Thyroid gland (tissue), 4 donors: Measurements from ENCODE around the gene GNL2. TPM values are rescaled to one million over a fixed set of nuclear protein-coding genes. Genes with fewer than 3 reads are reported as not detected.

Source experiments
- DNase-seq, 2 donors: peaks; one replicate each; pipeline ENCODE4 v3.0.0-alpha.2; 2019
- H3K27ac ChIP-seq, 3 donors: fragments of 200-600 bp; sonication (generic); 1 replicate in 2 of 3; 2 replicates in 1 of 3; pipeline ENCODE4 v1.5.1; 2016 to 2019; ENCODE audit warnings: mild to moderate bottlenecking in 1 of 3, moderate library complexity in 1 of 3
- H3K27me3 ChIP-seq: fragments of 200-600 bp; sonication (generic); one replicate; pipeline ENCODE4 v1.5.1; 2019
- H3K36me3 ChIP-seq, 2 donors: fragments of 200-600 bp; sonication (generic); one replicate each; pipeline ENCODE4 v1.5.1; 2016 to 2019
- H3K4me1 ChIP-seq, 2 donors: fragments of 200-600 bp; sonication (generic); one replicate each; pipeline ENCODE4 v1.5.1; 2017 to 2019
- H3K4me3 ChIP-seq, 3 donors: fragments of 200-600 bp; sonication (generic); replicated peaks in 1 of 3; 1 replicate in 2 of 3; 2 replicates in 1 of 3; pipeline ENCODE4 v1.5.1; 2016; ENCODE audit warnings: mild to moderate bottlenecking in 1 of 3
- H3K9me3 ChIP-seq: fragments of 200-600 bp; sonication (generic); one replicate; pipeline ENCODE4 v1.5.1; 2017
- POLR2A ChIP-seq, 2 donors: fragments of 450-650 bp; IDR thresholded peaks; one replicate each; pipeline ENCODE4 v1.6.1; 2017; ENCODE audit warnings: antibody characterized with exemption in 2 of 2, mild to moderate bottlenecking in 2 of 2, moderate library complexity in 1 of 2
- WGBS, 2 donors: methylation state at CpG; one replicate each; pipeline ENCODE4 v1.1.5; 2017; 5-methylcytosine and 5-hydroxymethylcytosine counted together
- intact Hi-C: fragments of 100-400 bp; cut with DNase I; formaldehyde crosslinking; loops from one replicate; pipeline ENCODE4 v1.15.1; 2023
- total RNA-seq, 4 donors: library from RNA; depleted of rRNA; stranded (reverse); fragments of >200 nt; gene quantifications; one replicate each; pipeline ENCODE4 v1.2.3, GENCODE V29; 2016
- TF ChIP-seq, protein P1 (sequence below), 6 experiments: fragments of 200-600 bp in 3 of 6; fragments of 450-650 bp in 3 of 6; sonication (generic) in 3 of 6; IDR thresholded peaks; one replicate each; pipeline ENCODE4 v1.5.1; 2016 to 2019; ENCODE audit warnings: antibody characterized with exemption in 6 of 6, mild to moderate bottlenecking in 2 of 6, inconsistent platforms in 1 of 6, moderate library complexity in 1 of 6

Gene GNL2
- total RNA-seq, 4 donors from 2014 or later = 27.1 to 53.8 (median 33.3) TPM

DNA sequence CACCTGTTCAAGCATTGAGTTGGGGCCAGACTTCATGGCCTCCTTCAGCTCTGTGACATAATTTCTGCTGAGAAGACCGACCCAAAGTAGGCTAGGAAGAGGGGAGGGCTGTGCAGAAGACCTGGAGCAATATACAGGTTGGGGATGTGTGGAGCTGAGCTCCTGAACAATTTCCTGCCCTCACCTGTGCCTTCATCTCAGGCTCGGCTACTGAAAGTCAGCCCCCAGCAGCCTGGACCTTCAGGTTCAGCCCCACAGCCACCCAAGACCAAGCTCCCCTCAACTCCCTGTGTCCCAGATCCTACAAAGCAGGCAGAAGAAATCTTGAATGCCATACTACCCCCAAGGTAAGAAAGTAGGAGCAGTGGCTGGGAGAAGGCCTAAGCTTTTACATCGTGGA lies 38.3 kb downstream of the GNL2 start:
- 55 to 62% methylated on average over 3 of the region's 3 CpGs for WGBS, 2 donors
- peak overlapping the region in 1 of 3 donors; percentile 30 for H3K4me3 ChIP-seq
- no peaks in the 10 kb centered on the region for H3K36me3 ChIP-seq
- intact Hi-C loops = loop anchor here (10.0 kb wide), 1 partner anchor 137 kb away; the partner anchor contains the start of gene CDCA8
- TF ChIP-seq POLR2A (IDR thresholded peaks at IDR 0.05) = no peak
- TF ChIP-seq, protein P1, sequence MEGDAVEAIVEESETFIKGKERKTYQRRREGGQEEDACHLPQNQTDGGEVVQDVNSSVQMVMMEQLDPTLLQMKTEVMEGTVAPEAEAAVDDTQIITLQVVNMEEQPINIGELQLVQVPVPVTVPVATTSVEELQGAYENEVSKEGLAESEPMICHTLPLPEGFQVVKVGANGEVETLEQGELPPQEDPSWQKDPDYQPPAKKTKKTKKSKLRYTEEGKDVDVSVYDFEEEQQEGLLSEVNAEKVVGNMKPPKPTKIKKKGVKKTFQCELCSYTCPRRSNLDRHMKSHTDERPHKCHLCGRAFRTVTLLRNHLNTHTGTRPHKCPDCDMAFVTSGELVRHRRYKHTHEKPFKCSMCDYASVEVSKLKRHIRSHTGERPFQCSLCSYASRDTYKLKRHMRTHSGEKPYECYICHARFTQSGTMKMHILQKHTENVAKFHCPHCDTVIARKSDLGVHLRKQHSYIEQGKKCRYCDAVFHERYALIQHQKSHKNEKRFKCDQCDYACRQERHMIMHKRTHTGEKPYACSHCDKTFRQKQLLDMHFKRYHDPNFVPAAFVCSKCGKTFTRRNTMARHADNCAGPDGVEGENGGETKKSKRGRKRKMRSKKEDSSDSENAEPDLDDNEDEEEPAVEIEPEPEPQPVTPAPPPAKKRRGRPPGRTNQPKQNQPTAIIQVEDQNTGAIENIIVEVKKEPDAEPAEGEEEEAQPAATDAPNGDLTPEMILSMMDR (IDR thresholded peaks at IDR 0.05) = no peak
- no peaks in the 10 kb centered on the region for H3K27me3 ChIP-seq
- peaks cover 21 to 28% of the 10 kb centered on the region in 2 donors for H3K4me1 ChIP-seq
- H3K27ac ChIP-seq = peak overlapping the region; percentile 25 to 66 (median 37)
- H3K9me3 ChIP-seq = no peaks in the 10 kb centered on the region
- DNase-seq = no peak

DNA sequence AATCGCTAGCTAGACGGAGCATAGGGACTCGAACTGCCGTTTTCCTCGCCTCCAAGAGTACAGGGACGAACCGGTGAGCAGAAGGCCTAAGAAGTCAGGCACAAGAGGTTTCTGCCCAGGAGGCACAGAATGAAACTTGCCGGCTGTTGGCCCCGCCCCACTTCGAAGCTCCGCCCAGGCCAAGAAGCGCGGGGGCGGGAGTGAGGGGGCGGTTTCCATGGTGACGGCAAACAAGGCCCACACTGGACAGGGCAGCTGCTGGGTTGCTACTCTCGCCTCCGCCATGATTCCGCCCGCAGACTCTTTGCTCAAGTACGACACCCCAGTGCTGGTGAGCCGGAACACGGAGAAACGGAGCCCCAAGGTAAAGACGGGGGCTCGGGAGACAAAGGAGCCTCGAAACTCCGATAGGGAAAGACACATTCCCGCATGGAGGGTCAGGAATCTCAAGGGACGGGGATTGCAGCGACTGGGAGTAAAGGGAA lies 39.0 kb downstream of the GNL2 start, which contains the start of gene DNALI1:
Gene DNALI1 (plus strand): TSS at position 229 of the 485 bp plus-strand sequence. CDS start 55 bp downstream, at position 284.
- Histone ChIP-seq H3K27ac (peak within 1 kb of the TSS; percentile 25 to 66 (median 37)), H3K9me3 (no peaks in the 10 kb centered on the region), H3K4me3 (peak within 1 kb of the TSS in 1 of 3 donors; percentile 30), H3K36me3 (peaks cover 0 to under 1% of the 10 kb centered on the region in 2 donors), H3K27me3 (no peaks in the 10 kb centered on the region), H3K4me1 (peaks cover 21 to 28% of the 10 kb centered on the region in 2 donors)
- intact Hi-C loops = loop anchor here (10.0 kb wide), 1 partner anchor 138 kb away; the partner anchor contains the start of gene CDCA8
- TF ChIP-seq POLR2A (IDR thresholded peaks at IDR 0.05) = peak in 1 of 2 donors; percentile 67
- TF ChIP-seq, protein P1 (IDR thresholded peaks at IDR 0.05) = no peak
- 3 to 27% methylated on average over 21 to 27 of the region's 31 CpGs for WGBS, 2 donors
- peak; percentile 93 to 94 for DNase-seq

DNA sequence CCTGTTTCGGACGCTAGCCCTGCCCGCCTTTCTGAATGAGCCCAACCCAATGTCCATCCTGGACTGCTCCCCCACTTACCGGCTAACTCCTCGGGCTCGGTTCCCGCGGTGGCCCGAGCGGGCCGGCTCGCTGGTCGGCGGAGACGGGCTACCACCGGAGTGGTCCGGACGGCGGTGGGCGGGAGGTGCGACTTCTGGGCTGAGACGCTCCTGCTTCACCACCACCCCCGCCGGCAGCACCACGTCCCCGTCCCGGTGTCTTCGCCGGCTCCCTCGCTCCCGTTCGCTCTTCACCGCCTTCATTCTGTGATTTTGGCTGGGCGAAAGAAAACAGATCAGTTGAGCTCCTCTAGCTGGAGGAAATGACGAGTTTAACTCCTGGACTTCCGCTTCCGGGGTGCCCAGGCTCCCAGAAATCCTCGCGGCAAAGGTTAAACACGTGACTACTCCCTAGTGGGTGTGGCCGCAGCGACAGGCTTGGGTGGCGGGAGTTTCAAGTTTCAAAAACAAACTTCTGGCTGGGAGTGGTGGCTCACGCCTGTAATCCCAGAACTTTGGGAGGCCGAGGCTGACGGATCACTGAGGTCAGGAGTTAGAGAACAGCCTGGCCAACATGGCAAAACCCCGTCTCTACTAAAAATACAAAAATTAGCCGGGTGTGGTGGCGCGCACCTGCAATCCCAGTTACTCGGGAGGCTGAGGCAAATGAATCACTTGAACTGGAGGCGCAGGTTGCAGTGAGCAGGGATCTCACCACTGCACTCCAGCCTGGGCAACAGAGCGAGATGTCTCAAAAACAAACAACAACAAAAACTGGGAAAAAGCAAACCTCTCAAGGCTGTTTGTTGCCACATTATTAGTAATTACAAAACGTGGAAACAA lies 41.6 kb downstream of the GNL2 start, which contains the start of gene SNIP1:
Gene SNIP1 (minus strand): TSS at position 367 of the 882 bp plus-strand sequence. CDS start 64 bp downstream, at position 303.
- Histone ChIP-seq H3K27me3 (no peaks in the 10 kb centered on the region), H3K4me3 (peak within 1 kb of the TSS; percentile 97), H3K9me3 (no peaks in the 10 kb centered on the region), H3K36me3 (peaks cover 0 to 17% of the 10 kb centered on the region in 2 donors), H3K27ac (peak within 1 kb of the TSS; percentile 39 to 79 (median 69)), H3K4me1 (peaks cover 21 to 28% of the 10 kb centered on the region in 2 donors)
- intact Hi-C loops = loop anchor here (10.0 kb wide), 1 partner anchor 141 kb away; the partner anchor contains the start of gene CDCA8
- 13 to 21% methylated on average over 34 to 54 of the region's 54 CpGs for WGBS, 2 donors
- peak; percentile 92 to 94 for DNase-seq
- TF ChIP-seq POLR2A (IDR thresholded peaks at IDR 0.05) = peak in 1 of 2 donors; percentile 66
- TF ChIP-seq, protein P1 (IDR thresholded peaks at IDR 0.05) = no peak

DNA sequence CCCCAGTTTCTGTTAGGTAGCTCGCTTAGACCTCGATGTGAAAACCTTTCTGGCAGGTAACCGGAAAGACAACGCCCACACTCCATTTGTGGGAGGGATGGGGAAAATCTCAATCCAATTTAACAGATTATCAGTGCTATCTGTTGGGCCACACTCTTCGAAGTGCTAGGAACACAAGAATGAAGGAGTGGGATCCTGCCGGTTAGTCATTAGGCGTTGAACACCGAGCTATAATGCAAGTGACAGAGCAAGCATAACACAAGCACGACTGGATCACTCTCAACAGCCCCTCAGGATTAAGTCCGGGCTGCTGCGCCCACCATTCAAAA lies 42.2 kb downstream of the GNL2 start:
- TF ChIP-seq, protein P1 (IDR thresholded peaks at IDR 0.05) = no peak
- no peak for TF ChIP-seq POLR2A (IDR thresholded peaks at IDR 0.05)
- Histone ChIP-seq H3K27me3 (no peaks in the 10 kb centered on the region), H3K4me3 (peak overlapping the region; percentile 97), H3K36me3 (peaks cover 0 to 20% of the 10 kb centered on the region in 2 donors), H3K27ac (peak overlapping the region in 2 of 3 donors; percentile 69 to 79), H3K4me1 (peaks cover 21 to 28% of the 10 kb centered on the region in 2 donors), H3K9me3 (no peaks in the 10 kb centered on the region)
- no peak for DNase-seq
- WGBS, 2 donors = 3 to 7% methylated on average over 11 of the region's 11 CpGs
- intact Hi-C loops = loop anchor here (10.0 kb wide), 1 partner anchor 141 kb away; the partner anchor contains the start of gene CDCA8
